GM19452 (cell line): Measurements from ENCODE around the gene KRTAP20-1.

Experiments
- ATAC-seq: cut with Tn5 transposase; IDR thresholded peaks from one replicate; pipeline ENCODE4 v1.9.1; 2021; ENCODE audit not compliant: unreplicated experiment

The KRTAP20-1 gene

GRCh38 chr21:30642564-30642963, 26.3 kb downstream of the KRTAP20-1 start, which contains the start of gene KRTAP20-3:
Gene KRTAP20-3 (plus strand): TSS chr21:30642864.
- ATAC-seq, result no peak

GRCh38 chr21:30646904-30647414, 30.7 kb downstream of the KRTAP20-1 start:
- ATAC-seq, result no peak

- ATAC-seq, result no peak
Measured at GRCh38 chr21:30652891-30653290, 36.7 kb downstream of the KRTAP20-1 start.
